ENCODE measurements around the gene GBA3. TPM values are rescaled to one million over a fixed set of nuclear protein-coding genes. Genes with fewer than 3 reads are reported as not detected.

The GBA3 gene
- total RNA-seq, 1 experiment from 2014 or later = not detected

DNA sequence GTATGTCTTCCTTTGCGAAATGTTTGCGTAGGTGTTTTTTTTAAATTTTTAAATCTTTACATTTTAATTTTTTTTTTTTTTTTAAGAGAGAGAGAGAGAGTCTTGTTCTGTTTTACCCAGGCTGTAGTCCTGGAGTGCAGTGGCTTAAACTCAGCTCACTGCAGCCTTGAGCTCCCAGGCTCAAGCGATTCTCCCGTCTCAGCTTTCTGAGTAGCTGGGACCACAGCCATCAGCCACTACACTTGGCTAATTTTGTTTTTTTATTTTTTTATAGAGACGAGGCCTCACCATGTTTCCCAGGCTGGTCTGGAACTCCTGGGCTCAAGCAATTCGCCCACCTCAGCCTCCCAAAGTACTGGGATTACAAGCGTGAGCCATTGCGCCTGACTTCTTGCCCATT lies 43.7 kb upstream of the GBA3 start:
- RAD21 ChIA-PET (ENCODE audit: low non-redundant PET in 1 of 2, low total read pairs in 2 of 2, uncharacterized antibody in 2 of 2, unreplicated experiment in 2 of 2) = no interaction called here
- H3K9me3 ChIP-seq (ENCODE audit: control insufficient read depth in 1 of 2, insufficient read depth in 1 of 2, low read depth in 1 of 2, low read length in 2 of 2) = no peaks in the 10 kb centered on the region
- no peak overlapping the region for H3K4me3 ChIP-seq (replicated peaks in 1 of 2; ENCODE audit: low read depth in 1 of 2, low read length in 2 of 2)
- no peaks in the 10 kb centered on the region for H3K79me2 ChIP-seq (ENCODE audit: insufficient read depth, low read length)
- no peak overlapping the region for H3K4me2 ChIP-seq (ENCODE audit: low read length)
- ATAC-seq (no peak), DNase-seq (ENCODE audit: low read depth, low spot score) (no peak)
- H3K4me1 ChIP-seq (ENCODE audit: control insufficient read depth in 1 of 2, insufficient read depth in 2 of 2, low read length in 2 of 2) = no peaks in the 10 kb centered on the region
- TF ChIP-seq POLR2AphosphoS5 (IDR thresholded peaks at IDR 0.05; ENCODE audit: low read depth, low read length) = no peak
- TF ChIP-seq EZH2phosphoT487 (IDR thresholded peaks at IDR 0.05; ENCODE audit: borderline replicate concordance) = no peak
- TF ChIP-seq, protein P1, sequence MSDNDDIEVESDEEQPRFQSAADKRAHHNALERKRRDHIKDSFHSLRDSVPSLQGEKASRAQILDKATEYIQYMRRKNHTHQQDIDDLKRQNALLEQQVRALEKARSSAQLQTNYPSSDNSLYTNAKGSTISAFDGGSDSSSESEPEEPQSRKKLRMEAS (IDR thresholded peaks at IDR 0.05) = no peak
- TF ChIP-seq SRF (IDR thresholded peaks at IDR 0.05; ENCODE audit: low read depth) = no peak
- no peak for TF ChIP-seq ZNF274 (IDR thresholded peaks at IDR 0.05; ENCODE audit: low read depth, low read length)
- no peak for TF ChIP-seq CBX3 (IDR thresholded peaks at IDR 0.05; ENCODE audit: low read depth)
- no peak for TF ChIP-seq YY1 (IDR thresholded peaks at IDR 0.05; ENCODE audit: extremely low read depth, insufficient replicate concordance, low read depth, low read length)
- TF ChIP-seq RAD21 (IDR thresholded peaks at IDR 0.05; ENCODE audit: low read depth) = no peak
- no peak for TF ChIP-seq EZH2 (IDR thresholded peaks at IDR 0.05)
- POLR2A ChIA-PET = no interaction called here
- no peaks in the 10 kb centered on the region for H3K9me2 ChIP-seq (ENCODE audit: insufficient read depth)
- H3K27ac ChIP-seq (ENCODE audit: low read depth, low read length) = no peak overlapping the region
- H3K27me3 ChIP-seq (ENCODE audit: insufficient read depth, low read length) = no peaks in the 10 kb centered on the region
- H3K9ac ChIP-seq (ENCODE audit: low read length) = no peak overlapping the region
- H4K20me1 ChIP-seq (ENCODE audit: insufficient read depth) = no peaks in the 10 kb centered on the region
- H2AFZ ChIP-seq (ENCODE audit: low read depth, low read length, poor library complexity, severe bottlenecking) = no peak overlapping the region
- CTCF ChIA-PET = no interaction called here
- H3K36me3 ChIP-seq (ENCODE audit: control insufficient read depth in 1 of 2, insufficient read depth in 2 of 2, low read length in 2 of 2) = no peaks in the 10 kb centered on the region
- BruUV-seq (replicated peaks) = no TSS peak
- intact Hi-C loops (cut with micrococcal nuclease) = no loop called here

DNA sequence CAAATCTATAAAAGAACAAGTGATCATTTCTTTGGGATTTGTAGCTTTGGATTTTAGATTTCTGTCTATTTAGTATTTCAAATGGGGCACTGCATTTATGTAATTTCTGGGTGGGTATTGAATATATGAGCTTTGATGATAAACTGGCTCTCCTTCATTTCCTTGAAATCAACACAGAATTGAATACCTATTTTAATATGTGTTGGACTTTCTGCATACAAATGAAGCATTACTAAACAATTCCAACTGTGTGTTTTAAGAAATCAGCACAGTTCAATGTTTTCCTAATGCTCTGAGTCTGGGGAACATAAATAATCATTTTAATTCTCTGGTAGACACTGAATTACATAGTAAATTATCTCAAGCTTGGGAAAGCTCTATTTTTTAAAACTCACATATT lies 42.0 kb upstream of the GBA3 start:
- no peak for ATAC-seq
- H4K20me1 ChIP-seq (ENCODE audit: insufficient read depth) = no peaks in the 10 kb centered on the region
- no peaks in the 10 kb centered on the region for H3K9me3 ChIP-seq (ENCODE audit: control insufficient read depth in 1 of 2, insufficient read depth in 1 of 2, low read depth in 1 of 2, low read length in 2 of 2)
- H3K27me3 ChIP-seq (ENCODE audit: insufficient read depth, low read length) = no peaks in the 10 kb centered on the region
- no peaks in the 10 kb centered on the region for H3K9me2 ChIP-seq (ENCODE audit: insufficient read depth)
- ChIA-PET RAD21 (ENCODE audit: low non-redundant PET in 1 of 2, low total read pairs in 2 of 2, uncharacterized antibody in 2 of 2, unreplicated experiment in 2 of 2) (no interaction called here), CTCF (no interaction called here), POLR2A (no interaction called here)
- no TSS peak for BruUV-seq (replicated peaks)
- no peak overlapping the region for H2AFZ ChIP-seq (ENCODE audit: low read depth, low read length, poor library complexity, severe bottlenecking)
- H3K9ac ChIP-seq (ENCODE audit: low read length) = no peak overlapping the region
- no peaks in the 10 kb centered on the region for H3K79me2 ChIP-seq (ENCODE audit: insufficient read depth, low read length)
- H3K27ac ChIP-seq (ENCODE audit: low read depth, low read length) = no peak overlapping the region
- H3K4me3 ChIP-seq (replicated peaks in 1 of 2; ENCODE audit: low read depth in 1 of 2, low read length in 2 of 2) = no peak overlapping the region
- intact Hi-C loops (cut with micrococcal nuclease) = no loop called here
- no peak for DNase-seq (ENCODE audit: low read depth, low spot score)
- no peak overlapping the region for H3K4me2 ChIP-seq (ENCODE audit: low read length)
- H3K36me3 ChIP-seq (ENCODE audit: control insufficient read depth in 1 of 2, insufficient read depth in 2 of 2, low read length in 2 of 2) = no peaks in the 10 kb centered on the region
- H3K4me1 ChIP-seq (ENCODE audit: control insufficient read depth in 1 of 2, insufficient read depth in 2 of 2, low read length in 2 of 2) = no peaks in the 10 kb centered on the region
- TF ChIP-seq, protein P2, sequence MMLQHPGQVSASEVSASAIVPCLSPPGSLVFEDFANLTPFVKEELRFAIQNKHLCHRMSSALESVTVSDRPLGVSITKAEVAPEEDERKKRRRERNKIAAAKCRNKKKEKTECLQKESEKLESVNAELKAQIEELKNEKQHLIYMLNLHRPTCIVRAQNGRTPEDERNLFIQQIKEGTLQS (IDR thresholded peaks at IDR 0.05) = no peak
- no peak for TF ChIP-seq ZNF274 (IDR thresholded peaks at IDR 0.05; ENCODE audit: low read depth, low read length)
- TF ChIP-seq, protein P3, sequence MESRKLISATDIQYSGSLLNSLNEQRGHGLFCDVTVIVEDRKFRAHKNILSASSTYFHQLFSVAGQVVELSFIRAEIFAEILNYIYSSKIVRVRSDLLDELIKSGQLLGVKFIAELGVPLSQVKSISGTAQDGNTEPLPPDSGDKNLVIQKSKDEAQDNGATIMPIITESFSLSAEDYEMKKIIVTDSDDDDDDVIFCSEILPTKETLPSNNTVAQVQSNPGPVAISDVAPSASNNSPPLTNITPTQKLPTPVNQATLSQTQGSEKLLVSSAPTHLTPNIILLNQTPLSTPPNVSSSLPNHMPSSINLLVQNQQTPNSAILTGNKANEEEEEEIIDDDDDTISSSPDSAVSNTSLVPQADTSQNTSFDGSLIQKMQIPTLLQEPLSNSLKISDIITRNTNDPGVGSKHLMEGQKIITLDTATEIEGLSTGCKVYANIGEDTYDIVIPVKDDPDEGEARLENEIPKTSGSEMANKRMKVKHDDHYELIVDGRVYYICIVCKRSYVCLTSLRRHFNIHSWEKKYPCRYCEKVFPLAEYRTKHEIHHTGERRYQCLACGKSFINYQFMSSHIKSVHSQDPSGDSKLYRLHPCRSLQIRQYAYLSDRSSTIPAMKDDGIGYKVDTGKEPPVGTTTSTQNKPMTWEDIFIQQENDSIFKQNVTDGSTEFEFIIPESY (IDR thresholded peaks at IDR 0.05; ENCODE audit: extremely low read depth, insufficient replicate concordance, low read length) = no peak
- no peak for TF ChIP-seq YY1 (IDR thresholded peaks at IDR 0.05; ENCODE audit: extremely low read depth, insufficient replicate concordance, low read depth, low read length)
- TF ChIP-seq, protein P4, sequence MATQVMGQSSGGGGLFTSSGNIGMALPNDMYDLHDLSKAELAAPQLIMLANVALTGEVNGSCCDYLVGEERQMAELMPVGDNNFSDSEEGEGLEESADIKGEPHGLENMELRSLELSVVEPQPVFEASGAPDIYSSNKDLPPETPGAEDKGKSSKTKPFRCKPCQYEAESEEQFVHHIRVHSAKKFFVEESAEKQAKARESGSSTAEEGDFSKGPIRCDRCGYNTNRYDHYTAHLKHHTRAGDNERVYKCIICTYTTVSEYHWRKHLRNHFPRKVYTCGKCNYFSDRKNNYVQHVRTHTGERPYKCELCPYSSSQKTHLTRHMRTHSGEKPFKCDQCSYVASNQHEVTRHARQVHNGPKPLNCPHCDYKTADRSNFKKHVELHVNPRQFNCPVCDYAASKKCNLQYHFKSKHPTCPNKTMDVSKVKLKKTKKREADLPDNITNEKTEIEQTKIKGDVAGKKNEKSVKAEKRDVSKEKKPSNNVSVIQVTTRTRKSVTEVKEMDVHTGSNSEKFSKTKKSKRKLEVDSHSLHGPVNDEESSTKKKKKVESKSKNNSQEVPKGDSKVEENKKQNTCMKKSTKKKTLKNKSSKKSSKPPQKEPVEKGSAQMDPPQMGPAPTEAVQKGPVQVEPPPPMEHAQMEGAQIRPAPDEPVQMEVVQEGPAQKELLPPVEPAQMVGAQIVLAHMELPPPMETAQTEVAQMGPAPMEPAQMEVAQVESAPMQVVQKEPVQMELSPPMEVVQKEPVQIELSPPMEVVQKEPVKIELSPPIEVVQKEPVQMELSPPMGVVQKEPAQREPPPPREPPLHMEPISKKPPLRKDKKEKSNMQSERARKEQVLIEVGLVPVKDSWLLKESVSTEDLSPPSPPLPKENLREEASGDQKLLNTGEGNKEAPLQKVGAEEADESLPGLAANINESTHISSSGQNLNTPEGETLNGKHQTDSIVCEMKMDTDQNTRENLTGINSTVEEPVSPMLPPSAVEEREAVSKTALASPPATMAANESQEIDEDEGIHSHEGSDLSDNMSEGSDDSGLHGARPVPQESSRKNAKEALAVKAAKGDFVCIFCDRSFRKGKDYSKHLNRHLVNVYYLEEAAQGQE (IDR thresholded peaks at IDR 0.05; ENCODE audit: low read depth) = no peak
- TF ChIP-seq, protein P1 (IDR thresholded peaks at IDR 0.05) = no peak
- no peak for TF ChIP-seq SIN3A (IDR thresholded peaks at IDR 0.05; ENCODE audit: low read depth)
- TF ChIP-seq TCF7L2 (IDR thresholded peaks at IDR 0.05; ENCODE audit: borderline replicate concordance, extremely low read depth, insufficient read depth, insufficient read length) = no peak
- no peak for TF ChIP-seq POLR2A (IDR thresholded peaks at IDR 0.05; ENCODE audit: borderline replicate concordance, extremely low read depth, insufficient read depth, insufficient read length)
- TF ChIP-seq CBX3 (IDR thresholded peaks at IDR 0.05; ENCODE audit: low read depth) = no peak
